DMS 273 treated with DMSO at 0.1 percent for 48 hours (cell line): ENCODE measurements around the gene TFPT.

Experiments
- DNase-seq: peaks from one replicate; lab custom pipeline; 2025; lab: John Stamatoyannopoulos, UW

Gene TFPT

GRCh38 chr19:54148158-54148557 lies 32.7 kb upstream of the TFPT start:
- no peak for DNase-seq

GRCh38 chr19:54147676-54148075 lies 32.2 kb upstream of the TFPT start:
- DNase-seq = no peak

- no peak for DNase-seq
Observed at GRCh38 chr19:54145541-54146158, 30.2 kb upstream of the TFPT start.

- DNase-seq = no peak
Observed at GRCh38 chr19:54142166-54142780, 26.8 kb upstream of the TFPT start.

- no peak for DNase-seq
Observed at GRCh38 chr19:54141356-54141755, 25.9 kb upstream of the TFPT start.

GRCh38 chr19:54138489-54139256 lies 23.2 kb upstream of the TFPT start:
- DNase-seq = no peak

- DNase-seq = no peak
Observed at GRCh38 chr19:54137699-54138488, 22.4 kb upstream of the TFPT start, which contains the start of gene CNOT3. CNOT3 (plus strand) TSS chr19:54137762; CDS start chr19:54142979, 5,217 bp downstream.

- peak; percentile 100 for DNase-seq
Observed at GRCh38 chr19:54136864-54137698, 21.6 kb upstream of the TFPT start.

- DNase-seq = no peak
Observed at GRCh38 chr19:54136086-54136863, 20.8 kb upstream of the TFPT start.

GRCh38 chr19:54133957-54134590 lies 18.6 kb upstream of the TFPT start:
- no peak for DNase-seq

- DNase-seq = no peak
Observed at GRCh38 chr19:54133312-54133956, 18.0 kb upstream of the TFPT start.

GRCh38 chr19:54129617-54129996 lies 14.2 kb upstream of the TFPT start:
- DNase-seq = no peak

- no peak for DNase-seq
Observed at GRCh38 chr19:54128796-54129616, 13.5 kb upstream of the TFPT start.

- no peak for DNase-seq
Observed at GRCh38 chr19:54128441-54128725, 12.9 kb upstream of the TFPT start.

- DNase-seq = no peak
Observed at GRCh38 chr19:54127688-54128440, 12.4 kb upstream of the TFPT start.

- no peak for DNase-seq
Observed at GRCh38 chr19:54125713-54126112, 10.3 kb upstream of the TFPT start.

- no peak for DNase-seq
Observed at GRCh38 chr19:54124393-54124792, 8.9 kb upstream of the TFPT start.

GRCh38 chr19:54123682-54124081 lies 8.2 kb upstream of the TFPT start:
- DNase-seq = no peak
